GM12864 (cell line): ENCODE data around the gene PPCDC.

Experiments used
- DNase-seq: peaks from one replicate; pipeline ENCODE4 v3.0.0-alpha.2; 2011; ENCODE audit warnings: low read depth
- H3K4me3 ChIP-seq: 2 replicates; pipeline ENCODE4 v1.5.1; 2011; ENCODE audit warnings: mild to moderate bottlenecking, low read depth, low read length, control low read depth
- CTCF ChIP-seq: IDR thresholded peaks from 2 replicates; pipeline ENCODE4 v1.5.1; 2011; ENCODE audit warnings: low read depth, mild to moderate bottlenecking, moderate library complexity, low read length, control low read depth, inconsistent platforms; ENCODE audit errors: missing control alignments

Gene PPCDC

GRCh38 chr15:75063889-75064288, 40.5 kb downstream of the PPCDC start:
- no peak overlapping the region for H3K4me3 ChIP-seq
- no peak for TF ChIP-seq CTCF
- DNase-seq = no peak

DNA sequence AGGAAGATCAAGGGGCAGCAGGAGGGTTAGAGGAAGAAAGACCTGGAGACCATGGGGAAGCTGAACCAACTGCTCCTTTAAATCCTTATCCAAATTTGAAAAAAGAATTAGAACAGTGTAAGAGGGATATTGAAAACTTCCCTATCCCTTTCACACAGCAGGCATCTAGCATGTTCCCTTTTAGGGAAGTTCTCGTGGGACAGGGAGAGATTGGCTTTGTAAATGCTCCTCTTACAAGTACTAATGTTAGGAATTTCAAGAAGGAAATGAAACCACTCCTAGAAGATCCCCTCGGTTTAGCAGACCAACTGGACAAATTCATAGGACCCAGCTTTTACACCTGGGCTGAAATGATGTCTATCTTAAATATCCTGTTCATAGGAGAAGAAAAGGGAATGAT, 41.5 kb downstream of the PPCDC start:
- DNase-seq = no peak
- no peak overlapping the region for H3K4me3 ChIP-seq
- no peak for TF ChIP-seq CTCF

- no peak for TF ChIP-seq CTCF
- no peak for DNase-seq
- no peak overlapping the region for H3K4me3 ChIP-seq
Observed at GRCh38 chr15:75065467-75065850, 42.1 kb downstream of the PPCDC start.

- no peak for DNase-seq
- TF ChIP-seq CTCF = no peak
- no peak overlapping the region for H3K4me3 ChIP-seq
Observed at GRCh38 chr15:75065851-75066509, 42.6 kb downstream of the PPCDC start.

- DNase-seq = peak; percentile 65
- no peak for TF ChIP-seq CTCF
- H3K4me3 ChIP-seq = no peak overlapping the region
Observed at GRCh38 chr15:75067123-75067830, 43.9 kb downstream of the PPCDC start.

- no peak overlapping the region for H3K4me3 ChIP-seq
- DNase-seq = no peak
- TF ChIP-seq CTCF = no peak
Observed at GRCh38 chr15:75068748-75069147, 45.4 kb downstream of the PPCDC start.

DNA sequence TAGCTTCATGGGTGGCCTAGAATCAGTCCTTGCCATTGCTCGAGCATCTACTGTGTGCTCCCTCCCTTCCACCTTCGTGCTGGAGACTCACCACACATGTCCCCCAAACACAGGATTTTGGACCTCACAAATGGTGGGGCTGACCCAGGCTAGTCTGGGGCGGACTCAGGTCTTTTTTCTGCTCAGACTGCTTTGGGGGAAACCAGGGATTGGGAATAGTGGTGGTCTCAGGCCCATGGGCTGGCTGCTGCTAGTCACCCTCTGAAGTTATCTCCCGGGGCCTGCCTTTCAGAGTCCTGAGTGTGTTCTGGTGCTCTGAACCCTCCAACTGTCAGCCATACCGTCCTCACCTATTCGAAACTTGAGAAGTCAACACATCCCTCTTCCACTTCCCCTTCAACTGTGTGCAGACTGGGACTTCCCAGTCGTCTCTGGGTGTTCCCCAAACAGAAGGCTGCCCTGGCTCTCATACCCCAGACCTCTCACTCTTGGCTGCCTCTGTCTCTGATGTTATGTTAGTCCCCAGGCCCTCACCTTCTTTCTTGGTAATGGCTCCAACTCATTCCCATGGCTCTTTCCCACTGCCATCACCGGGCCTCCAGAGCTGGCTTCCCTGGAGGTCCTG, 46.0 kb downstream of the PPCDC start:
- no peak for TF ChIP-seq CTCF
- DNase-seq = peak; percentile 89
- H3K4me3 ChIP-seq = no peak overlapping the region
